HG02885 (cell line): ENCODE data around the gene DYDC2.
"Not testable (repeated sequence)": the region's sequence is repeated elsewhere in the genome, so short reads cannot be mapped to it uniquely, and the experiment has no call there.

Experiments
- ATAC-seq: cut with Tn5 transposase; IDR thresholded peaks from one replicate; pipeline ENCODE4 v1.9.1; 2021; ENCODE audit warnings: mild to moderate bottlenecking; ENCODE audit not compliant: unreplicated experiment, poor library complexity

DYDC2 gene

GRCh38 chr10:80411681-80412220 lies 55.2 kb downstream of the DYDC2 start:
- no peak for ATAC-seq

GRCh38 chr10:80412486-80412885 lies 55.9 kb downstream of the DYDC2 start:
- no peak for ATAC-seq

DNA sequence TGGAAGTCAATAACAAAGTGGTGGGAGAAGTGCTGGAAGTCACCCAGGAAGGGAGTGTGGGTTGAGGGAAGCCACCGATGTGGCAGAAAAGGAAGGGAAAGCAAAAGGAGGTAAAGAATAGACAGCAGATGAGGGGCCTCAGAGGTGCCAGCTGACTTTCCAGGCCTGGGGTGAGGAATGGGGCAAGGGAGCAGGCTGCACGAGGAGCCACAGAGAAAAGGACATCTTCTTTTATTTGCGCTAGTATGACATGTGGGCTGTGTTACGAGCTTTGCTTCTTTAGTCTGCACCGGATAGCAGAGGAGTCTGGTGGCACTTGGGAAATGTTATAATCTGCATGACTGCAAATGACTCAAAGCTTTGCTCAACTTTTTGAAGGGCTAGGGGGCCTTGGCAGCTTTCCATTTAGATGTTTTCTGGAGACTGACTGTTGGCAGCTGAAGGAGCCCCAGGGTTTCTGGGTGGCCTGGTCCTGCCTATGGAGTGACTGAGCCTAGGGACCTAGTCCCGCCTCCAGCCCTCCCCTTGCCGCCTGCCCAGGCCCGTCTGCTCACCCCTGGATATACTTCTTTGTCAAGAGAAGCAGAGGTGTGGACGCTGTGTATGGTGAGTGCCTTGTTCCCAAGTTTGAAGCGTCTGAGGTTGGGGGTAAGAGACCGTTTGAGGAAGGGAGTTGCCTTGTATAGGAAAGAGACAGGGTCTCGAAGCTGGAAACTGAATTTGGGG lies 56.9 kb downstream of the DYDC2 start:
- ATAC-seq, result no peak

DNA sequence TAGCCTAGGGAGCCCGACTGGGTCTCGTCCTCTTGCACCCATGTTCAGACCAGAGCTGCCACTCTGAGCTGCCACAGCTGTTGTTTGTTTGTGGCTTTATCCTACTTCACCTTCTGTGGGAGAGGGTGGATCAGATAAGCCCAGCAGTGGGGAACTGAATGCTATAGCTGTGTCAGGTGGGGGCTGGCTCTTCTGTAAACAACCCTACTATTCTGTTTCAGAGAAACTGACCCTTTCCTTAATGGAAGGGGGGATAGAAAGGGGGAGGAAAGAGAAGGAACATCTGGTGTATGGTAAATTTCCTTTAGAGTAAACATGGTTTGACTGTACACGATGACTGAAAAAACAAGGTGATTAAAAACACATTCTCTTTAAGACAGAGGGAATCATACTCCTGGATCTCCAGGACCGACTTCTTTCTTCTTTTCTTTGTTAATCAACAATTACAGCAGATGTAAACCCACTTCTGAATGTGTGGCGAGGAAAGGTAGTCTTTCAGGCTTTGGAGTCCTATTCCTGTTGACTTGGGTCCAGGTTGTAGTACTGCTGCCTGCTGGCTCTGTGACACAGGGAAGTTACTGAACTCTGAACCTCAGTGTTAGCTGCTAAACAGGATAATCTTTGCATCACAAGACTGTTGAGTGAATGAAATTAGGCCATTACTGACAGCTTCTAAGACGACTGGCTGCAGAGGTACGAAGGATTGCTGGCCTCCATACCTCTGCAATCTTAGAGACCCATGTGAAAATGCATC lies 57.7 kb downstream of the DYDC2 start:
- ATAC-seq, result no peak

GRCh38 chr10:80415734-80416478 lies 59.3 kb downstream of the DYDC2 start:
- no peak for ATAC-seq

- ATAC-seq, result no peak
These were observed 60.0 kb downstream of the DYDC2 start for GRCh38 chr10:80416479-80417098.

DNA sequence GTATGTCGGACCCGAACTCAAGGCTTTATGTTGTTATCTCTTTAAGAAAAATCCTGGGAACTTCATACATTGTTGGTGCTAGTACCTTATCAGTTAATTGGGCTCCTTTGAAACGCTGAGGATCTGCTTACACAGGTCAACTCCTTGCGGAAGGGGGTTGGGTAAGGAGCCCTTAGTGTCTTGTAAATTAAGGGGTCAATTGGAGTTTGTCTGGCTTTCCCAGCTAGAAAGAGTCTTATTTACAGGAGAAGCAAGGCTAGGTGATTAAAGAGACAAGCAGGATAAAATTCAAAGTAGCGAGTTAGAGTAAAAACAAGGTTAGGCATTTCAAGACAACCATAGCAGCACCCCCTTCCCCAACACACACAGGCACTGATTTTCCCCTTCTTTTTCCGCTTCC lies 60.7 kb downstream of the DYDC2 start:
- ATAC-seq, result not testable (repeated sequence)
